GM23338 (cell line): ENCODE results near the gene DPP9. TPM values are rescaled to one million over a fixed set of nuclear protein-coding genes. Genes with fewer than 3 reads are reported as not detected.

Experiments
- ATAC-seq: fragments of 200-7000 bp; cut with Tn5 transposase; 3 replicates; pipeline ENCODE4 v1.9.1; 2020
- DNase-seq: peaks from one replicate; pipeline ENCODE4 v3.0.0-alpha.2; 2015; ENCODE audit warnings: low spot score
- H2AFZ ChIP-seq: fragments of 200-600 bp; sonication (generic); 2 replicates; pipeline ENCODE4 v1.8.0; 2016; ENCODE audit warnings: antibody characterized with exemption, mild to moderate bottlenecking, moderate library complexity
- H3F3A ChIP-seq: fragments of 200-600 bp; sonication (generic); replicated peaks from 2 replicates; pipeline ENCODE4 v1.8.0; 2017; ENCODE audit warnings: antibody characterized with exemption, mixed run types, low read depth
- H3K27ac ChIP-seq: fragments of 200-600 bp; sonication (generic); 2 replicates; pipeline ENCODE4 v1.6.1; 2016; ENCODE audit warnings: low read depth
- H3K27me3 ChIP-seq: fragments of 200-600 bp; sonication (generic); 2 replicates; pipeline ENCODE4 v1.8.0; 2016; ENCODE audit warnings: mild to moderate bottlenecking, mixed run types, moderate library complexity; ENCODE audit not compliant: insufficient read depth
- H3K36me3 ChIP-seq: fragments of 200-600 bp; sonication (generic); 2 replicates; pipeline ENCODE4 v1.8.0; 2016; ENCODE audit warnings: mild to moderate bottlenecking; ENCODE audit not compliant: insufficient read depth
- H3K4me1 ChIP-seq: fragments of 200-600 bp; sonication (generic); 2 replicates; pipeline ENCODE4 v1.8.0; 2016; ENCODE audit warnings: mild to moderate bottlenecking, moderate library complexity; ENCODE audit not compliant: insufficient read depth
- H3K4me2 ChIP-seq: fragments of 200-600 bp; sonication (generic); 2 replicates; pipeline ENCODE4 v1.7.1; 2017; ENCODE audit warnings: mixed run types
- H3K4me3 ChIP-seq: fragments of 200-600 bp; sonication (generic); 2 replicates; pipeline ENCODE4 v1.6.1; 2016; ENCODE audit warnings: mixed run types
- H3K79me2 ChIP-seq: fragments of 200-600 bp; sonication (generic); replicated peaks from 2 replicates; pipeline ENCODE4 v1.8.0; 2017; ENCODE audit warnings: mild to moderate bottlenecking; ENCODE audit not compliant: insufficient read depth
- H3K9me2 ChIP-seq: fragments of 200-600 bp; sonication (generic); 2 replicates; pipeline ENCODE4 v1.8.0; 2017; ENCODE audit not compliant: insufficient read depth
- H4K20me1 ChIP-seq: fragments of 200-600 bp; sonication (generic); replicated peaks from 2 replicates; pipeline ENCODE4 v1.8.0; 2017; ENCODE audit warnings: mild to moderate bottlenecking; ENCODE audit not compliant: insufficient read depth
- H3K27ac Mint-ChIP-seq: 2 replicates; pipeline ENCODE4 v1.8.0; 2020; ENCODE audit warnings: inconsistent platforms, mild to moderate bottlenecking, moderate library complexity, mixed read lengths
- H3K27me3 Mint-ChIP-seq: 3 replicates; pipeline ENCODE4 v1.8.0; 2022; ENCODE audit warnings: low read depth, mild to moderate bottlenecking, moderate library complexity, mixed read lengths, inconsistent platforms; ENCODE audit not compliant: insufficient read depth, poor library complexity
- H3K36me3 Mint-ChIP-seq: 3 replicates; pipeline ENCODE4 v1.8.0; 2021; ENCODE audit warnings: low read depth, mild to moderate bottlenecking, inconsistent platforms, moderate library complexity, mixed read lengths
- H3K4me1 Mint-ChIP-seq: 3 replicates; pipeline ENCODE4 v1.8.0; 2020; ENCODE audit warnings: mild to moderate bottlenecking, inconsistent platforms, mixed read lengths
- H3K4me3 Mint-ChIP-seq: 3 replicates; pipeline ENCODE4 v1.8.0; 2021; ENCODE audit warnings: moderate library complexity, mild to moderate bottlenecking, inconsistent platforms, mixed read lengths
- H3K9me3 Mint-ChIP-seq: 3 replicates; pipeline ENCODE4 v1.8.0; 2020; ENCODE audit warnings: moderate library complexity, mild to moderate bottlenecking, inconsistent platforms, mixed read lengths
- CREB1 ChIP-seq: fragments of 250-450 bp; sonication (Bioruptor Pico); IDR thresholded peaks from 2 replicates; pipeline ENCODE4 v1.5.0; 2020; ENCODE audit warnings: low read depth, mild to moderate bottlenecking, moderate library complexity
- EZH2 ChIP-seq: fragments of 200-600 bp; sonication (generic); IDR thresholded peaks from one replicate; pipeline ENCODE4 v1.8.0; 2017; ENCODE audit warnings: antibody characterized with exemption, mild to moderate bottlenecking, low read depth; ENCODE audit not compliant: unreplicated experiment
- EZH2phosphoT487 ChIP-seq: fragments of 200-600 bp; sonication (generic); IDR thresholded peaks from one replicate; pipeline ENCODE4 v1.8.1; 2018; ENCODE audit warnings: antibody characterized with exemption; ENCODE audit not compliant: unreplicated experiment
- JUNB ChIP-seq: IDR thresholded peaks from one replicate; pipeline ENCODE4 v1.6.1; 2016; ENCODE audit warnings: antibody characterized with exemption; ENCODE audit not compliant: unreplicated experiment
- NANOG ChIP-seq: IDR thresholded peaks from 2 replicates; pipeline ENCODE4 v1.6.1; 2016; ENCODE audit warnings: antibody characterized with exemption, borderline replicate concordance
- POLR2AphosphoS5 ChIP-seq: IDR thresholded peaks from 2 replicates; pipeline ENCODE4 v1.6.1; 2016; ENCODE audit warnings: antibody characterized with exemption, low read depth
- STAT1 ChIP-seq: IDR thresholded peaks from one replicate; pipeline ENCODE4 v1.6.1; 2016; ENCODE audit warnings: antibody characterized with exemption; ENCODE audit not compliant: unreplicated experiment
- ZNF114 ChIP-seq: fragments of 250-450 bp; sonication (Bioruptor Pico); IDR thresholded peaks from 2 replicates; pipeline ENCODE4 v1.5.0; 2020; ENCODE audit warnings: mild to moderate bottlenecking, moderate library complexity
- ZNF331 ChIP-seq: fragments of 250-450 bp; sonication (Bioruptor Pico); IDR thresholded peaks from 2 replicates; pipeline ENCODE4 v1.5.0; 2020; ENCODE audit warnings: low read depth, mild to moderate bottlenecking, moderate library complexity
- polyA plus RNA-seq: library from polyadenylated mRNA; unstranded; fragments of >200 nt; fragmentation: Nextera tagmentation; extraction: Ambion mirVana; gene quantifications from 2 replicates; pipeline ENCODE4 v1.2.1, GENCODE V29; 2016
- total RNA-seq: library from RNA; depleted of rRNA; stranded (reverse); fragments of >200 nt; shearing (Covaris generic); gene quantifications from 2 replicates; pipeline ENCODE4 v1.2.3, GENCODE V29; 2014
- TF ChIP-seq, protein P1 (sequence below): IDR thresholded peaks from 2 replicates; pipeline ENCODE4 v1.6.1; 2016; ENCODE audit warnings: antibody characterized with exemption
- TF ChIP-seq, protein P2 (sequence below): IDR thresholded peaks from one replicate; pipeline ENCODE4 v1.6.1; 2018; ENCODE audit warnings: antibody characterized with exemption; ENCODE audit not compliant: unreplicated experiment
- TF ChIP-seq, protein P3 (sequence below), 2 experiments: fragments of 200-600 bp in 1 of 2; sonication (generic) in 1 of 2; conservative IDR thresholded peaks; 2 replicates each; pipeline versions ENCODE4 v1.5.1 to v1.6.1; 2016 to 2017; ENCODE audit warnings: antibody characterized with exemption in 2 of 2, low read depth in 2 of 2, mild to moderate bottlenecking in 2 of 2, moderate library complexity in 1 of 2
- TF ChIP-seq, protein P4 (sequence below): fragments of 250-450 bp; sonication (Bioruptor Pico); IDR thresholded peaks from 2 replicates; pipeline ENCODE4 v1.5.0; 2020; ENCODE audit warnings: mild to moderate bottlenecking, moderate library complexity

The DPP9 gene
- total and polyA plus RNA-seq, 2 experiments from 2014 or later, result 19.5 to 49.2 TPM

DNA sequence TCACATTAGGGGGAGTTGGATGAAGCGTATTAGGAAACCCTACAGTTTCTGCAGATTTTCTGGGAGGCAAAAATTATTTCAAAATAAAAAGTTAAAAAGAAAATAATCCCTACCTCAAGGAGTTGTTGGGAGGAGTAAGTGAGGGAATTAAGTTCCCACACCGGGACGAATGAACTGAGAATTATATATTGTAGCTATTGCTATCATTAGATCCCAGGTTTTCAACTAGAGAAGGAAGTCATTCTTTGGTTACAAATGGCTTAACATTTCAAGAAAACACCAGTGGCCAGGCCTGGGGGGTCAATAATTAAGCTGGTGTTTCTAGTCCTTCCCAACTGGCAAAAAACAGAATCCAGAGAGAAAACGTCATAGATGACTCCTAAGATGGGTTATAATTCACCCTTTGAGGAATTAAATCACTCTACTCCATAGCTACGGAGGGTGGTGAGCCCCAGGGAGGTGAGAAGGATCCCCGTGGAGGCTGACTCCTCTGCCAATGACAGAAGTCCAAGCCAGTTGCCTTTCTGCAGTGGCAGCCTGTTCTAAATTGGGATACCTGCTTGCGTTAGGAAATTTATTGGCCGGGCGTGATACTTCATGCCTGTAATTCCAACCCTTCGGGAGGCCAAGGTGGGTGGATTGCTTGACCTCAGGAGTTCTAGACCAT, 52.3 kb downstream of the DPP9 start:
- H3K4me1 ChIP-seq, result 0 out of 2 replicates have a peak, but pooled peaks cover 5% of the 10 kb centered on the region
- Mint-ChIP-seq H3K4me3 (no peak overlapping the region; the same call in 2 of the 3 replicates), H3K9me3 (no peaks in the 10 kb centered on the region), H3K27ac (no peak overlapping the region), H3K4me1 (peaks cover 2% of the 10 kb centered on the region; the same call in 2 of the 3 replicates), H3K27me3 (peaks cover 8% of the 10 kb centered on the region), H3K36me3 (peaks cover 9% of the 10 kb centered on the region; the same call in 2 of the 3 replicates)
- no peaks in the 10 kb centered on the region for H3K9me2 ChIP-seq
- no peak for ATAC-seq
- H3K36me3 ChIP-seq, result no peaks in the 10 kb centered on the region
- no peak for DNase-seq
- H3K4me3 ChIP-seq, result no peak overlapping the region
- H3F3A ChIP-seq, result peaks cover 17% of the 10 kb centered on the region; the same call in 1 of the 2 replicates
- H4K20me1 ChIP-seq, result 0 out of 2 replicates have a peak, but pooled peaks cover 2% of the 10 kb centered on the region
- H3K79me2 ChIP-seq, result peaks cover 19% of the 10 kb centered on the region
- no peak overlapping the region; the same call in 1 of the 2 replicates for H2AFZ ChIP-seq
- no peak overlapping the region for H3K4me2 ChIP-seq
- no peaks in the 10 kb centered on the region for H3K27me3 ChIP-seq
- TF ChIP-seq ZNF331 (CRISPR knock-in tag) (no peak), NANOG (no peak), JUNB (no peak), EZH2phosphoT487 (no peak), STAT1 (no peak), ZNF114 (CRISPR knock-in tag) (no peak), EZH2 (no peak), CREB1 (no peak), POLR2AphosphoS5 (no peak)
- TF ChIP-seq, protein P1, sequence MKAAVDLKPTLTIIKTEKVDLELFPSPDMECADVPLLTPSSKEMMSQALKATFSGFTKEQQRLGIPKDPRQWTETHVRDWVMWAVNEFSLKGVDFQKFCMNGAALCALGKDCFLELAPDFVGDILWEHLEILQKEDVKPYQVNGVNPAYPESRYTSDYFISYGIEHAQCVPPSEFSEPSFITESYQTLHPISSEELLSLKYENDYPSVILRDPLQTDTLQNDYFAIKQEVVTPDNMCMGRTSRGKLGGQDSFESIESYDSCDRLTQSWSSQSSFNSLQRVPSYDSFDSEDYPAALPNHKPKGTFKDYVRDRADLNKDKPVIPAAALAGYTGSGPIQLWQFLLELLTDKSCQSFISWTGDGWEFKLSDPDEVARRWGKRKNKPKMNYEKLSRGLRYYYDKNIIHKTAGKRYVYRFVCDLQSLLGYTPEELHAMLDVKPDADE, result no peak
- TF ChIP-seq, protein P2, sequence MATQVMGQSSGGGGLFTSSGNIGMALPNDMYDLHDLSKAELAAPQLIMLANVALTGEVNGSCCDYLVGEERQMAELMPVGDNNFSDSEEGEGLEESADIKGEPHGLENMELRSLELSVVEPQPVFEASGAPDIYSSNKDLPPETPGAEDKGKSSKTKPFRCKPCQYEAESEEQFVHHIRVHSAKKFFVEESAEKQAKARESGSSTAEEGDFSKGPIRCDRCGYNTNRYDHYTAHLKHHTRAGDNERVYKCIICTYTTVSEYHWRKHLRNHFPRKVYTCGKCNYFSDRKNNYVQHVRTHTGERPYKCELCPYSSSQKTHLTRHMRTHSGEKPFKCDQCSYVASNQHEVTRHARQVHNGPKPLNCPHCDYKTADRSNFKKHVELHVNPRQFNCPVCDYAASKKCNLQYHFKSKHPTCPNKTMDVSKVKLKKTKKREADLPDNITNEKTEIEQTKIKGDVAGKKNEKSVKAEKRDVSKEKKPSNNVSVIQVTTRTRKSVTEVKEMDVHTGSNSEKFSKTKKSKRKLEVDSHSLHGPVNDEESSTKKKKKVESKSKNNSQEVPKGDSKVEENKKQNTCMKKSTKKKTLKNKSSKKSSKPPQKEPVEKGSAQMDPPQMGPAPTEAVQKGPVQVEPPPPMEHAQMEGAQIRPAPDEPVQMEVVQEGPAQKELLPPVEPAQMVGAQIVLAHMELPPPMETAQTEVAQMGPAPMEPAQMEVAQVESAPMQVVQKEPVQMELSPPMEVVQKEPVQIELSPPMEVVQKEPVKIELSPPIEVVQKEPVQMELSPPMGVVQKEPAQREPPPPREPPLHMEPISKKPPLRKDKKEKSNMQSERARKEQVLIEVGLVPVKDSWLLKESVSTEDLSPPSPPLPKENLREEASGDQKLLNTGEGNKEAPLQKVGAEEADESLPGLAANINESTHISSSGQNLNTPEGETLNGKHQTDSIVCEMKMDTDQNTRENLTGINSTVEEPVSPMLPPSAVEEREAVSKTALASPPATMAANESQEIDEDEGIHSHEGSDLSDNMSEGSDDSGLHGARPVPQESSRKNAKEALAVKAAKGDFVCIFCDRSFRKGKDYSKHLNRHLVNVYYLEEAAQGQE, result no peak
- TF ChIP-seq, protein P3, sequence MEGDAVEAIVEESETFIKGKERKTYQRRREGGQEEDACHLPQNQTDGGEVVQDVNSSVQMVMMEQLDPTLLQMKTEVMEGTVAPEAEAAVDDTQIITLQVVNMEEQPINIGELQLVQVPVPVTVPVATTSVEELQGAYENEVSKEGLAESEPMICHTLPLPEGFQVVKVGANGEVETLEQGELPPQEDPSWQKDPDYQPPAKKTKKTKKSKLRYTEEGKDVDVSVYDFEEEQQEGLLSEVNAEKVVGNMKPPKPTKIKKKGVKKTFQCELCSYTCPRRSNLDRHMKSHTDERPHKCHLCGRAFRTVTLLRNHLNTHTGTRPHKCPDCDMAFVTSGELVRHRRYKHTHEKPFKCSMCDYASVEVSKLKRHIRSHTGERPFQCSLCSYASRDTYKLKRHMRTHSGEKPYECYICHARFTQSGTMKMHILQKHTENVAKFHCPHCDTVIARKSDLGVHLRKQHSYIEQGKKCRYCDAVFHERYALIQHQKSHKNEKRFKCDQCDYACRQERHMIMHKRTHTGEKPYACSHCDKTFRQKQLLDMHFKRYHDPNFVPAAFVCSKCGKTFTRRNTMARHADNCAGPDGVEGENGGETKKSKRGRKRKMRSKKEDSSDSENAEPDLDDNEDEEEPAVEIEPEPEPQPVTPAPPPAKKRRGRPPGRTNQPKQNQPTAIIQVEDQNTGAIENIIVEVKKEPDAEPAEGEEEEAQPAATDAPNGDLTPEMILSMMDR (conservative IDR thresholded peaks at IDR 0.05; ENCODE audit: low read depth in 2 of 2), result no peak
- TF ChIP-seq, protein P4, sequence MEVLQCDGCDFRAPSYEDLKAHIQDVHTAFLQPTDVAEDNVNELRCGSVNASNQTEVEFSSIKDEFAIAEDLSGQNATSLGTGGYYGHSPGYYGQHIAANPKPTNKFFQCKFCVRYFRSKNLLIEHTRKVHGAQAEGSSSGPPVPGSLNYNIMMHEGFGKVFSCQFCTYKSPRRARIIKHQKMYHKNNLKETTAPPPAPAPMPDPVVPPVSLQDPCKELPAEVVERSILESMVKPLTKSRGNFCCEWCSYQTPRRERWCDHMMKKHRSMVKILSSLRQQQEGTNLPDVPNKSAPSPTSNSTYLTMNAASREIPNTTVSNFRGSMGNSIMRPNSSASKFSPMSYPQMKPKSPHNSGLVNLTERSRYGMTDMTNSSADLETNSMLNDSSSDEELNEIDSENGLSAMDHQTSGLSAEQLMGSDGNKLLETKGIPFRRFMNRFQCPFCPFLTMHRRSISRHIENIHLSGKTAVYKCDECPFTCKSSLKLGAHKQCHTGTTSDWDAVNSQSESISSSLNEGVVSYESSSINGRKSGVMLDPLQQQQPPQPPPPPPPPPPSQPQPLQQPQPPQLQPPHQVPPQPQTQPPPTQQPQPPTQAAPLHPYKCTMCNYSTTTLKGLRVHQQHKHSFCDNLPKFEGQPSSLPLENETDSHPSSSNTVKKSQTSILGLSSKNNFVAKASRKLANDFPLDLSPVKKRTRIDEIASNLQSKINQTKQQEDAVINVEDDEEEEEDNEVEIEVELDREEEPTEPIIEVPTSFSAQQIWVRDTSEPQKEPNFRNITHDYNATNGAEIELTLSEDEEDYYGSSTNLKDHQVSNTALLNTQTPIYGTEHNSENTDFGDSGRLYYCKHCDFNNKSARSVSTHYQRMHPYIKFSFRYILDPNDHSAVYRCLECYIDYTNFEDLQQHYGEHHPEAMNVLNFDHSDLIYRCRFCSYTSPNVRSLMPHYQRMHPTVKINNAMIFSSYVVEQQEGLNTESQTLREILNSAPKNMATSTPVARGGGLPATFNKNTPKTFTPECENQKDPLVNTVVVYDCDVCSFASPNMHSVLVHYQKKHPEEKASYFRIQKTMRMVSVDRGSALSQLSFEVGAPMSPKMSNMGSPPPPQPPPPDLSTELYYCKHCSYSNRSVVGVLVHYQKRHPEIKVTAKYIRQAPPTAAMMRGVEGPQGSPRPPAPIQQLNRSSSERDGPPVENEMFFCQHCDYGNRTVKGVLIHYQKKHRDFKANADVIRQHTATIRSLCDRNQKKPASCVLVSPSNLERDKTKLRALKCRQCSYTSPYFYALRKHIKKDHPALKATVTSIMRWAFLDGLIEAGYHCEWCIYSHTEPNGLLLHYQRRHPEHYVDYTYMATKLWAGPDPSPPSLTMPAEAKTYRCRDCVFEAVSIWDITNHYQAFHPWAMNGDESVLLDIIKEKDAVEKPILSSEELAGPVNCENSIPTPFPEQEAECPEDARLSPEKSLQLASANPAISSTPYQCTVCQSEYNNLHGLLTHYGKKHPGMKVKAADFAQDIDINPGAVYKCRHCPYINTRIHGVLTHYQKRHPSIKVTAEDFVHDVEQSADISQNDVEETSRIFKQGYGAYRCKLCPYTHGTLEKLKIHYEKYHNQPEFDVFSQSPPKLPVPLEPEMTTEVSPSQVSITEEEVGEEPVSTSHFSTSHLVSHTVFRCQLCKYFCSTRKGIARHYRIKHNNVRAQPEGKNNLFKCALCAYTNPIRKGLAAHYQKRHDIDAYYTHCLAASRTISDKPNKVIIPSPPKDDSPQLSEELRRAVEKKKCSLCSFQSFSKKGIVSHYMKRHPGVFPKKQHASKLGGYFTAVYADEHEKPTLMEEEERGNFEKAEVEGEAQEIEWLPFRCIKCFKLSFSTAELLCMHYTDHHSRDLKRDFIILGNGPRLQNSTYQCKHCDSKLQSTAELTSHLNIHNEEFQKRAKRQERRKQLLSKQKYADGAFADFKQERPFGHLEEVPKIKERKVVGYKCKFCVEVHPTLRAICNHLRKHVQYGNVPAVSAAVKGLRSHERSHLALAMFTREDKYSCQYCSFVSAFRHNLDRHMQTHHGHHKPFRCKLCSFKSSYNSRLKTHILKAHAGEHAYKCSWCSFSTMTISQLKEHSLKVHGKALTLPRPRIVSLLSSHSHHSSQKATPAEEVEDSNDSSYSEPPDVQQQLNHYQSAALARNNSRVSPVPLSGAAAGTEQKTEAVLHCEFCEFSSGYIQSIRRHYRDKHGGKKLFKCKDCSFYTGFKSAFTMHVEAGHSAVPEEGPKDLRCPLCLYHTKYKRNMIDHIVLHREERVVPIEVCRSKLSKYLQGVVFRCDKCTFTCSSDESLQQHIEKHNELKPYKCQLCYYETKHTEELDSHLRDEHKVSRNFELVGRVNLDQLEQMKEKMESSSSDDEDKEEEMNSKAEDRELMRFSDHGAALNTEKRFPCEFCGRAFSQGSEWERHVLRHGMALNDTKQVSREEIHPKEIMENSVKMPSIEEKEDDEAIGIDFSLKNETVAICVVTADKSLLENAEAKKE (CRISPR knock-in tag), result no peak
- H3K27ac ChIP-seq, result no peak overlapping the region
